ENCODE results near the gene ANKRD65.
"Not testable (repeated sequence)": the region's sequence is repeated elsewhere in the genome, so short reads cannot be mapped to it uniquely, and the experiment has no call there.

Gene ANKRD65

DNA sequence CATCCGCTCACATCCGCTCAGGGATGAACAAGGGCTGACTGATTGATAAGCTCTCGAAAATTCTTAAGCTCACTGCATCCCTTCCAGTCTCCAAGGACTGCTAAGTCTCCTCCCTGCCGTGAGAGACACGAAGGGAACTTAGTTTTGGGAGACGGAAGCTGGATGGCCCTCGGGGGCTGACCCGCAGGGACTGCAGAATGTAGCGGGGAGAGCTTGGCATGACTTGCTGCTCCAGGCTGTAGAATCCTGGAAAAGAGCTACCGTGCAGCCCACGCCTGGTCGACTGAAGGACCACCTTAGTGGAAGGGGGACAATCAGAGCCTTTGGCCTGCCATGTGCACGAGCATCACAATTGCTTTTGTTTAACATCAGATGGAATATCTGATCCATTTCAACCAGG lies 5.3 kb downstream of the ANKRD65 start:
- no peak for DNase-seq (ENCODE audit: low spot score)

DNA sequence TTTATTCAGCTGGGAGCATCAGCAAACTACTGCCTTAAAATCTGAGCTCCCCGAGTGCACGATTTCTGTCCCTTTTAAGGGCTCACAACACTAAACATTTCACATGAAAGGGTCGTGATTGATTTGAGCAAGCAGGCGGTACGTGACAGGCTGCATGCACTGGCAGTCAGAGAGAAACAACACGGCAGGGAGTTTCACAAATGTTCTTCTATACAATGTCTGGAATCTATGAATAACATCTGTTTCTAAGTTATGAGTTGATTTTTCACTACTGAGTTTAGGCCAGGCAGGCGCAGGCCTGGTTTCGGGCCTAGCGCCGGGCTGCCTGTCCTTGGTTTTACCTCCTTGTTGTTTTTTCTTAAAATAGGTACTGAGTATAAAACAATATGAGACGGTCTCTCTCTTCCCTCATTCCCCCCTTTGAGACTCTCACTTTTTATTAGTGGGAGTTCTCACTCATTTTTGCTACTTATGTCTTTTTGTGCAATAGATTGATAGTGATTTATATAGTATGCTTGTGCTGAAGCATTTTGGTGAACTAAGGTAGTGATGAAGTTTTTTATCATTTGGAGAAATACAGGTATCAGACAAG lies 8.7 kb downstream of the ANKRD65 start:
- not testable (repeated sequence) for DNase-seq (ENCODE audit: low spot score)

DNA sequence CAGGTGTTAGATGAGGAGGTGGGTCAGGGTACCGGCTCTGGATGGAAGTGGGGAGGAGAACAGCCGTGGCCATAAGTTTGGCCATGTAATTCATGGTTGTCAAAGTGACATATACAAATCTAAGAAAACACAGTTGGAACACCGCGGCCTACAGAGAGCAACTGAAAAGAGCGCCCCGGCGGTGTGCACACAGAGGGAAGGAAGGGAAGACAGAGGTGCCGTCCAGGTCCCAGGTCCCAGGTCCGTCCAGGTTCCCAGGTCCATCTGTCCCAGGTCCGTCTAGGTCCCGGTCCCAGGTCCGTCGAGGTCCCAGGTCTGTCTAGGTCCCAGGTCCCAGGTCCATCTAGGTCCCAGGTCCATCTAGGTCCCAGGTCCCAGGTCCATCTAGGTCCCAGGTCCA lies 9.4 kb downstream of the ANKRD65 start:
- no peak for DNase-seq (ENCODE audit: low spot score)

DNA sequence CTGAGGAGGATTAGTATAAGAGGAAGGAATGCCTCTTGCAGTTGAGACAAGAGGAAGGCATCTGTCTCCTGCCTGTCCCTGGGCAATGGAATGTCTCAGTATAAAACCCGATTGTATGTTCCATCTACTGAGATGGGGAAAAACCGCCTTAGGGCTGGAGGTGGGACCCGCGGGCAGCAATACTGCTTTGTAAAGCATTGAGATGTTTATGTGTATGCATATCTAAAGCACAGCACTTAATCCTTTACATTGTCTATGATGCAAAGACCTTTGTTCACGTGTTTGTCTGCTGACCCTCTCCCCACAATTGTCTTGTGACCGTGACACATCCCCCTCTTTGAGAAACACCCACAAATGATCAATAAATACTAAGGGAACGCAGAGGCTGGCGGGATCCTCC lies 10.8 kb downstream of the ANKRD65 start:
- not testable (repeated sequence) for DNase-seq (ENCODE audit: low spot score)

DNA sequence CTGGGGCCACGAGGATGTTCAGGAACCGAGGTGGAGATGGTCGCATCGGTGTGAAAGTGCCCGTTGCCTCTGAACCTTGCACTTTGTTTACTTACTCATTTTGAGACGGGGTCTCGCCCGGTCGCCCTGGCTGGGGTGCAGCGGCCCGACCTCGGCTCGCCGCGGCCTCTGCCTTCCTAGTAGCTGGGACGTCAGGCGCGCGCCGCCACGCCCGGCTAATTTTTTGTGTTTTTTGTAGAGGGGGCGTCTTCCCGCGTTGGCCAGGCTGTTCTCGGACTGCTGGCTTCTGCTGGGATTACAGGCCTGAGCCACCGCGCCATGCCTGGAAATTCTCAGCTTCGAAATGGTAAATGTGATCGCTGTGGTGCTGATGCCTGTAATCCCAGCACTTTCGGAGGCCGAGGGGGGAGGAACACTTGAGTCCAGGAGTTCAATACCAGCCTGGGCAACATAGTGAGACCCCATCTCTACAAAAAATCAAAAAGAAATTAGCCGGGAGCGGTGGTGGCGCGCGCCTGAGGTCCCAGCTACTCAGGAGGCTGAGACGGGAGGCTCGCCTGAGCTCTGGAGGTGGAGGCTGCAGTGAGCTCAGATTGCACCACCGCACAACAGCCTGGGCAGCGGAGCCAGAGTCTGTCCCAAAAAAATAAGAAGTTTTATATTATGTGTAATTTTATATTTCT lies 13.3 kb downstream of the ANKRD65 start:
- peak; percentile 69 for DNase-seq (ENCODE audit: low spot score)

DNA sequence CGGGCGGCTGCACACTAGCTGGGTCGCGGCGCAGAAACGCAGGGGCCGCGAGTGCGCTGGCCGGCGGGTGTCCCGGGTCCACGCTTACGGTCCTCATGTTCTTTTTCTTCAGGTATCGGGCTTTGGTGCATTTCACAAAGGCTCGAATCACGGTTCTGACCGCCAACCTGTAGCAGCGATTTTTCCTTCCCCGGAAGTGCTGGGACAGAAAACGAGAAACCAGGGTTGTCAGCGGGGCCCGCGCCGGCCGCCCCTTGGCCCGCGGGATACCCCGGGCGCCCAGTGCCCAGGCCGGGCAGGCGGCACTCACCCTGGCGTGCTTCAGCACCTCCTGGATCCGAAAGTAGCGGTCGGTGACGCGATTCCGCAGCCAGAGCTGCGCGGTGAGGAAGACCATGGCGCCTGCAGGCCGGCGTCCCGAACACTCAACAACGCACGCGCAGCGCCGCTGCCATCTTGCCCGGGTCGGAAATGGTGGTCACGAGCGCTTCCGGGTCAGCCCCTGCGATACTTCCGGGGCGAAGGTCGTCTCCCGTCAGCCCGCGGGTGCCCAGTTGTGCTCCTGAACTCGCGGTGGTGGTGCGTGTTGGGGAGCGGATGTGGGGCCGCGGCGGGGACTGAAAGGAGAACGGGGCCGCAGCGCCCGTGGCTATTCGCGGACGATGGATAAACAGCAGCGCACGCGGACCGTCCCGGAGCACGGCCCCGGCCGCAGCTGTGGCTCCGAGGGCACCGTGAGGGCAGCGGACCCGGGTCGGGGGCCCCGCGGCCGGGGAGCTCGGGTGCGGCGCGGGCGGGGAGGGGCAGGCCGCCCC lies 14.0 kb downstream of the ANKRD65 start, which contains the start of gene MRPL20:
Gene MRPL20, minus strand, starts transcription at position 473 of the 815 bp plus-strand sequence. Its CDS starts 76 bp downstream, at position 397.
- peak; percentile 97 for DNase-seq (ENCODE audit: low spot score)

DNA sequence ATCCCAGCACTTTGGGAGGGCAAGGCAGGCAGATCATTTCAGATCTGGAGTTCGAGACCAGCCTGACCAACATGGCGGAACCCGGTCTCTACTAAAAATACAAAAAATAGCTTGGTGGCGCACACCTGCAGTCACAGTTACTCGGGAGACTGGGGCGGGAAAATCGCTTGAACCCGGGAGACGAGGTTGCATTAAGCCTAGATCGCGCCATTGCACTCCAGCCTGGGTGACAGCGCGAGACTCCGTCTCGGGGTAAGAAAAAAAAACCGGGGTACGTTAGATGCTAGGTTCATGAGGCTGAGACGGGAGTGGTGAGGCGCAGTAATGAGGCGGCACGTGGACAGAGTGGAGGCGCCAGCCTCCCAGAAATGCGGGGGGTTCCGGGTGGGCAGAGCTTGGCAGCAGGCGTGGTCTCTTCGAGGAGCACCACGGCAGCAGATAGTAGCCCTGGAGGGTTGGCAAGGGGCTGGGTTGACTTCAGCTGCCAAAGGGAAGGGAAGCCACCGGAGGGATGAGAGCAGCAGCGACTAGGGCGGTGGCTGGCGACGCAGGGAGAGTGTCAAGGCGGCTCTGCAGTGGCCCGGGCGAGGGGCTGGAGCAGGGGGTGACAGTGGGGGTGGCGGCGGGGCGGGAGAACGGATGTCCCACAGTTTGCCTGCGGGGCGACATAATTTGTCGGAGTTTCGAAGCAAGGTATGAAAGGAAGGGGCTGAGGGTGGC lies 14.8 kb downstream of the ANKRD65 start:
- DNase-seq (ENCODE audit: low spot score) = no peak

DNA sequence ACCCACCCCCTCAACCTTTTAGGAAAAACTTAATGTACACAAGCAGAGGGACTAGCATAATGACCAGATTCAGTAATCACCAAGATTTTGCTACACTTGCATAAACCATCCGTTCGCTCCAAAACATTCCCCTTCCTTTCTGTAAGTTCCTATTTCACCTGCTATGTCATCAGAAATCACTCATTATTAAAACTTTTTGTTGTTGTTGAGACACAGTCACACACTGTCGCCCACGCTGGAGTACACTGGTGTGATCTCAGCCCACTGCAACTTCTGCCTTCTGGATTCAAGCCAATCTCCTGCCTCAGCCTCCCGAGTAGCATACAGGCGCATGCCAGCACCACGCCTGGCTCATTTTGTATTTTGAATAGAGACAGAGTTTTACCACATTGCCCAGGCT lies 17.4 kb downstream of the ANKRD65 start:
- no peak for DNase-seq (ENCODE audit: low spot score)

DNA sequence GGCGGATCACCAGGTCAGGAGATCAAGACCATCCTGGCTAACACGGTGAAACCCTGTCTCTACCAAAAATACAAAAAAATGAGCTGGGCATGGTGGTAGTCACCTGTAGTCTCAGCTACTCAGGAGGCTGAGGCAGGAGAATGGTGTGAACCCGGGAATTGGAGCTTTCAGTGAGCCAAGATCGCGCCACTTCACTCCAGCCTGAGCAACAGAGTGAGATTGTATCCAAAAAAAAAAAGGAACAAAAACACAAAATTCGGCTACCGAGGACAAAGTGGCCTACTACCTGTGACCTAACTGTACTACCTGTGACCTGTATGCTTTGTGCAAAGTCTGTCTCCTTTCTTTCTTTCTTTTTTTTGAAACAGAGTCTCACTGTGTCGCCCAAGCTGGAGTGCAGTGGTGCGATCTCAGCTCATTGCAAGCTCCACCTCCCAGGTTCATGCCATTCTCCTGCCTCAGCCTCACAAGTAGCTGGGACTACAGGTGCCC lies 18.1 kb downstream of the ANKRD65 start:
- not testable (repeated sequence) for DNase-seq (ENCODE audit: low spot score)

DNA sequence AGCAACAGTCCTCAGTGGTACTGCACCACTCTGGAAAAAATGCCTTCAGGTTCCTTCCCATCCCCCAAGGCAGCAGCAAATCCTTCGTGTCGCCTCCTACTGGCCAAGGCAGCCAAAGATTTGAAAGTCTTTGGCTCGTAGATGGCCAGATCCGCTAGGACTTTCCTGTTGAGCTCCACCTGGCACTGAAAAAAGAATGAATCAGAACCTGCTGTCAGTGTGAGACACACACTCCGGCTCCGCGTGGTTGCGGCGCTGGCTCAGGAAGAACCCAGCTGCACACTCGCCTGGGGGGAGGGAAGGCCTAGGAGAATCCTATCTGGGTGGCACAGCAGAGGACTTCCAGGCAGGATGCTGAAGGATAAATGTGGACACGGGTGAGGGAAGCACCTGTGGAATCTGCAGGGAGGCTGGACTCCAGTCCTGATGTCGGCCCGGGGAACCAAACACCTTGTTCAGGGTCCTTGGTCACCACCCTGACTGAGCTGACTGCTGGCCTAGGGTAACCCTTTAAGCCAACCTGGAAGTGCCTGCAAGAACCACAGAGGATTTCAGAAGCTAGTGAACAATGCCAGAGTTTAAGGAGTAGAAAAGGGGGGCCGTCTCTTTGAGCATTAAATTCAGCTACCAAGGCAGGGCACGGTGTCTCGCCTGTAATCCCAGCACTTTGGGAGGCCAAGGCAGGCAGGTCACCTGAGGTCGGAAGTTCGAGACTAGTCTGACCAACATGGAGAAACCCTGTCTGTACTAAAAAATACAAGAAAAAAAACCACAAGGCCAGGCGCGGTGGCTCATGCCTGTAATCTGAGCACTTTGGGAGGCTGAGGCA lies 18.8 kb downstream of the ANKRD65 start:
- DNase-seq (ENCODE audit: low spot score) = peak; percentile 72

DNA sequence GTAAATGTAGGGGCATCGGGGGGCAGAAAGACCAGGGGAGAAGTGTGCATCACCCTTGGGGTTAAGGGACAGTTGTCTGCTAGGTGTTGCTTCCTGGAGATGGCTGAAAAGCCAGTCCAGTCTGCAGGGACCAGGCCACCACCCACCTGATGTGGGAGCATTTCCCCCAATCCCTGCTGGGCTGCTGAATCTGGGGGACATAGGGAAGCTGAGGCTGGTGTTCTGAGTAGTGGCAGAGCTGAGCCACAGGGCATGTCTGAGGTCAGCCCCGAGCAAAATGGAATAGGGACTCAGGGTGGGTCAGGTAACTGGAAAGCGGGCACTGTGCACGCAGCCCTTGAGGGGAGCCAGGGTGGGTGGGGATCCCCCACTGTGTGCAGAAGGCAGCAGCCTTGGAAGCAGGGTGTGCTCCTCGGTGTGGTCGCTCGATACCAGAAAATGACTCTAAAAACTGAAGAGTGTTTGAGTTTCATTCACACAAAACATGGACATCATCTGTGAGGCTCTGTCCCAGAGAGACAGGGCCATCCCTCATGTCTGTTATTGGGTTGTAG lies 19.5 kb downstream of the ANKRD65 start:
- DNase-seq (ENCODE audit: low spot score) = no peak

DNA sequence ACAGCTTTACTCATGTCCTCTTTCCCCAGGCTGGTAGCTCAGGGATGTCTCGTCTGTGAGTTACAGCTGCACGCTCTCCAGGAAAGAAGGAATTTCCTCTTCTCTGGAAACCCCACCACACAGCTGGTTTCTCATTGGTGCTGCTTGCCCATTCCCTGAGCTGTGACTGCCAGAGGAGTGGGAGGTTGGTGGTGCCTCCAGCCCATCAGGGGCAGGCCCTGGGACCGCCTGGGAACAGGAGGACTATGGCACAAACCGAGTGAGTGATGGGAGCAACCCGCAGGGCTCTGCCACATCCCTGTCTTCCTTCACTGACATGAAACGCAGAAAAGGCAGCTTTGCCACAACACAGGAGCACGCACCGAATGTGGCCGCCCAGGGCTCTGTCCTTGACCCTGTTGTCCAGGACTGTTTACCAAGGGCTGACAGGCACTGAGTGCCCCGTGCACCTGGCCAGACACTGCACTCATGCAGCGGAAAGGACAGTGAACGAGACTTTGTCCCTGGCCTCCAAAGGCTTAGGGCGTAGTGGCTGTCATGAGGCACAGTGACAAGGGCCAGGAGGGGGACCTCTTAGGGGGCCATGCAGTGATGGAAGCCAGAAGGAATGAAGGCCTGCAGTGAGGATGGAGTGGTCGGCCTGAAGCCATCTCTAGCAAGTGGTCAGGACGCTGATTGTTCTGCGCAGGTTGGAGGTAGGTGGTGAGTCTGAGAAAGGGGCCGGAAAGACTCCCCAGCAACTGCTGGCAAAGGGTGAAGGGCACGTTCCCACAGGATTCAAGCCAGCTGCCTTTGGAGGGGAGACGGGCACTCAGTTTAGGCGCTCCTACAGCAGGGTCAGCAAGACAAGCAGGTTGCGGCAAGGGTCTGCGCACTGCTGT lies 20.3 kb downstream of the ANKRD65 start:
- DNase-seq (ENCODE audit: low spot score) = no peak

DNA sequence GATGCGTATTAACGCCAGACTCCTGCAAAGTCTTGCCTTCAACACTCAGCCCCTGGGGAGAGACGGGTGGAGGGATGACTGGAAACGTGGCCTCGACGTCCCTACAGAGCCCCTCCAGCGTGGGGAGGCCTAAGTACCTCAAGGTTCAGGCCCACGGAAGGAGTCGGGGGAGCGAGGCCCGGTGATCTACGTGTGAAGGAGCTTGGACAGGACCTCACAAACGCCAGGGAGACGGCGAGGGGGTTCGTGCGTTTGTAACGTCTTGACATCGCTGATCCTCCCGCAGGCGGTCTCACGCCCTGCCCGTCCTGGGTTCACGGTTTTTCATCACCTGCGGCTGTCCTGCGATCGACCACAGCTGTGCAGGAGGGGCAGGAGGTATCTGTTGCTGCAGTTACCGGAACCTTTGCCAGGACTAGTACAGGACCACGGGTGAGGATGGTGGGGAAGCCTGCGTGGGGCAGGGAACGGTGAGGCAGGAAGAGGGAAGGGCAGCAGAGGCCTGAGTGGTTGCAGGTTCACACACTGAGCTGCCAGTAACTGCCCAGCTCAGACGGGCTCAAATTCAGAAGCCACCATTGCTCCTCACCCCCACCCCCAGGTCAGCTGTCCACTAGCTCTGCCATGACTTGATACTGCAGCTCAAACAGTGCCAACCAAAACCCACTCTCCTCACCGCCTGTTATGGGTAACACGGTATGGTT lies 21.1 kb downstream of the ANKRD65 start:
- peak; percentile 31 for DNase-seq (ENCODE audit: low spot score)

DNA sequence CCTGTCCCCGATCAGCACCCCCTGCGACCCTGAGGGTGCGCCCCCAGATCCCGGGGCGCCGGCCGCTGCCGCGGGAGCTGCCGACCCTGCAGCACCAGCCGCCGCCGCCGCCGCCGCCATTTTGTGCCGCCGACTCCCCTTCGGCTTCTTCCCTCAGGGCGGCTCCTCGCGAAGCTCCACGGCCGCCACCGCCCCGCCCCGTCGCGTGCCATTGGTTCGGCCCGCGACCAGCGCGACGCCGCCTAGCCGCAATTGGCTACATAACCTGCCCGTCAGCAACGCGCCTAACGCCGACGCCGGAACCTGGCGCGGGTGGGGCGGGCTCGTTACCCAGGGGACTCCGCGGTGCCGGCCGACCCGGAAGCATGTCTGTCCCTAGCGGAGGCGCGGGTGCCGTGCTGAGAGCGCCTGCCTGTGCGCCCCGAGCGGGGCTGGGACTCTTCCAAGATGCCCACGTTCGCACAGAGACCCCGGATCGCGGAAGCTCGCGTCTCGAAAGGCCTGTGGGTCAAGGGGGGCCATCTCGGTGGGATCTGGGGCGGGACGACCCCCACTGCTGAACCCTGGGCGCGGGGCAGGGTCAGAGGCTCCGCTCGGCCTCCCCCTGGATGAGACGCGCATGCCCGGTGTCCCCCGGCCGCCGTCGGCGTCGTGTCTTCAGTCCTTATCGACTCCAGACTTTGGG lies 21.7 kb downstream of the ANKRD65 start, which contains the start of gene CCNL2:
Gene CCNL2, minus strand, starts transcription at position 149 of the 685 bp plus-strand sequence. Its CDS starts 29 bp downstream, at position 120.
- DNase-seq (ENCODE audit: low spot score) = peak; percentile 99

DNA sequence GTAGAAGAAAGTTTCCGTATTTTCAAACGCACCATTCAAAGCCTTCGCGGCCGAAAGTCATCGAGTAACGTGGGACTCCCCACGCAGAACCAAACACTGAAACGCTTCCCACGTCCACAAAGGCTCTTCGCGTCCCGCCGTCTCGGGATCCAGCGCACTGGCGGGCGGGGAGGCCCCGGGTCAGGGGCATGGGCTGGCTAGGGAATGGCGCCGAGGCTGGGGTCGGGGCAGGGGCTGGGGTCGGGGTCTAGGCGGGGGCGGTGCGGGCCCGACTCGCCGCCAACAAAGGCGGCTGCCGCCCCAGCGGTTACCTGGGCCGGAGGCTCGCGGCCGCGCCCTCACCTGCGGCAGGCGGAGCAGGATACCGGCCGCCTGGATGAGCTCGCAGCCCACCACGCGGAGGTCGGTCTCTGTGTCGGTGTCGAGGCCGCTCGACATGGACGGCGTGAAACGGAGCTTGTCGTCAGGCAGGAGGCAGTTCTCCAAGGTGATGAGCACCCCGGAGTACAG lies 22.3 kb downstream of the ANKRD65 start:
- no peak for DNase-seq (ENCODE audit: low spot score)

DNA sequence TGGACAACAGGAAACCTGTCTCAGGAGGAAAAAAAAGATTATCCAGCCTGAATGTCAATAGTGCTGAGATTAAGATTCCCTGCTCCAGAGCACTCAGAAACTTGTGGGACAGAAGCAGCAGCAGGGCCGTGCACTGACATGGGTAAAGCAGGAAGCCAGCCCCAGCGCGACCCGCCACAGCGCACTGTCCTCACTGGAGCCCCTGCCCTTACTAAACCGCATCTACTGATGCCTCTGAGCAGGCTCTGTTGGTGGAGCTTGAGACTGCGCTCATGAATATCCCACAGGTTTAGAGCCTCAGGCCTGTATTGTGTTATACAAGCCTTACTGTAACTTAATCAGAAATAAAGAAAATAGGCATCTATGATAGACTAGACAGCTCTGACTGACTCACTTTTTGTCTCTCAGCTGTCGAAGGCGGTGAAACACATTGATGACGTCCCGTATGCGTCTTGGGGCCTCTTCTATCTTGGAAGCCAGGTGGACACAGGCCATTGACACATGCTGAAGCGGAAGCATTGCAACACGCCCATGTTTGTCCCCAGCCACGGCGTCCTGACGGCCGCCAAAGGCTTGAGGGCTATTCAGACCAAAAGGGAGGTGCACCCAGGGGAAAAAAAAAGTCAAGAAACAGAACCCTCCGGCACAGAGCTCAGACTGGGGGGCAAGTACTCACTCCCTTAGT lies 23.1 kb downstream of the ANKRD65 start:
- DNase-seq (ENCODE audit: low spot score) = no peak

DNA sequence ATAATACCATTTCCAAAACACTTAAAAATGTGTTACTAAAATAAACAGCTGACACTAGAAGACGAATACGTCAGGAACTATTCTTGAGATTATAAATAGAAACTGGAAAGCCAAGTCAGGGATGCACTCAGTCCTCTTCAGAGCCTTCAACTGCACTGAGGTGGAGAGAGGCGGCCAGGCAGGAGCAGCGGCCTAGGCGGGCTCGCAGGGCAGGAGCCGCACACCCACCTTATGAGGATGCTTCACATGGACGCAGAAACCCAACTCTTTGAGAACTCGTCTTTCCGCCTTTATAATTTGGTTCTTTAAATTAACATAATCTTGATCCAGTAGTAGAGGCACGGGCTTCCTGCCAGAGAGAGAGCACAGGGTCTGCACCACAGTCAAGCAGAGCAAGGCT lies 25.9 kb downstream of the ANKRD65 start:
- DNase-seq (ENCODE audit: low spot score) = no peak

DNA sequence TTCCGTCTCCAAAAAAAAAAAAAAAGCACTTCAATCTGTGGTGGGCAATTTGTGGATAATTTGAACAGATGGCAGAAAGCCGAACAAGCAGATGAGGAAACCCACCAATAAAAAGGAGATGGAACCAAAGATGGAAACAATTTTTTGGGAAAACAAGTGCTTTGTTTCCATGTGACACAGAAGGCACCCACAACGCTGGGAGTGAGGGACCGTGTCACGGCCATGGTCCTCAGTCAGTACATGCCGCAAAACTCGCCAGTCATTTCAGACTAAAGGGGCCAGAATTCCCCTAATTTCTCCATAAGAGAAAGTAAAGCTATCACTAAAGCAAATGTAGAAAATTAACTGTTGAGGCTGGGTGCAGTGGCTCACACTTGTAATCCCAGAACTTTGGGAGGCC lies 27.0 kb downstream of the ANKRD65 start:
- DNase-seq (ENCODE audit: low spot score) = no peak
